ENCODE measurements around the gene TMEM165.

TMEM165 gene

DNA sequence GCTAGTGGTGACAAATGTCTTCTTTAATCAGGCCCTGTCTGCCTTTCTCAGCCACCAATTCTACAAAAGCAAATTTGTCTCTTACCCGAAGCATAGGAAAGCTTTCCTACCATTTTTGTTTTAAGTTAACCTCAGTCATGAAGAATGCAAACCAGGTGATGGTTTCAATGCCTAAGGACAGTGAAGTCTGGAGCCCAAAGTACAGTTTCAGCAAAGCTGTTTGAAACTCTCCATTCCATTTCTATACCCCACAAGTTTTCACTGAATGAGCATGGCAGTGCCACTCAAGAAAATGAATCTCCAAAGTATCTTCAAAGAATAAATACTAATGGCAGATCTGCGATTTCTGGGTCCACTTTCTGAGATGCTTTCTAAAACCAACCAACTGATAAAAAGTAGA lies 25.8 kb upstream of the TMEM165 start:
- DNase-seq = no peak

- DNase-seq = no peak
These were observed 23.5 kb upstream of the TMEM165 start for GRCh38 chr4:55372259-55372658.

- no peak for DNase-seq
These were observed 22.3 kb upstream of the TMEM165 start for GRCh38 chr4:55373461-55373860.

GRCh38 chr4:55376698-55377097 lies 19.1 kb upstream of the TMEM165 start:
- no peak for DNase-seq

DNA sequence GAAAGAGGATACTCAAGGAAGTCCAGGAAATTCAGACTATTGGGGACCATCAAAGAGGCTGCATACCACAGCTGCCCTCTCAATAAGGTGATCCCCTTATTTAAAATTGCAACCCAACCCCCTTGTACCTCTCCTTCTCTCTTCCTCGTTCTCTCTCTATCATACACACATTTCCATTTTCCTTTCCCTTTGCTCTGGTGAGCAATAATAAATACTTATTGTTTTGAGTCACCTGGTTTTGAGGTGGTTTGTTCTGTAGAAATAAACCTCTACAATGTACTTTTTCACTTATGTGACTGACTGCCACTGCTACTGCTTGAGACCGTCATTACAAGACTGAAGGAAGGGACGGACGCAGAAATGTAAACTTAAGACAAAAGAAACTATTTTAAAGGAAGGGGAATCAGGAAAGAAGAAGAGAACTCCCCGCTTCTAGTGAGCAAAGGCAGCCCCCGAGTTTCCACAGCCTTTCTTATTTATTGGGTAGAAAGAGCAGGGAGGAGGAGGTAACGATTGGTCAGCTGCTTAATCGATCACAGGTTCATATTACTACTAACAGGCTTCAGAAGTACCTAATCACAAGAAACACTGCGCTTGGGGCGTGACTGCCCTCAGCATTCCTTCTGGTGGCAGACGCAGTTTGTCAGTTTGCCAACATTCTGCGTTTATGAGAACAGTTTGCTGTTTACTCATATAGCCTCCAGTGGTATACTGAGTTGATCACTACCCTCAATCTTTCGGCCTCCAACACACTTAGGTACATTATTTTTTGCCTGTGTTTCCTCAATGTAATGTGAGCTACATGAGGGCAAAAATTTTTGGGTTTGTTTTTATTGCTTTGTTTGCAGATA lies 16.9 kb upstream of the TMEM165 start:
- no peak for DNase-seq

GRCh38 chr4:55380576-55380975 lies 15.2 kb upstream of the TMEM165 start:
- no peak for DNase-seq

DNA sequence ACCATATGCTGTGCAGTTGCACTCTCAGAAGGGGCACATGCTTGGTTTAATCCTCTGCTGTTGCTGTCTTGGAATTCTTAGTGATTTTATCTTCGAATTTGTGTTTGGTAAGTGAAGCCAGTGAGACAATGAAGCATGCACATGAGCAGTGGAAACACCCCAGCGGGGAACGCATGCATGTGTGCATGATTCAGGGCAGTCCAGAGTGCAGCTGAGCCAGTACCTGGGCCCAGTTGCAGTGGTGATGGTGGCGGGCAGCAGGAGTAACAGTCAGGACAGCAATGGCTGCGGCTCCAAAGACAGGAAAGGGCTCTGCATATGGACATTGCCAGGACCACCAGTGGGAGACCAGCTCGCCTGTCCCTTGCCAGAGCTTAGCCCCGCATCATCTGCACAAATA lies 14.3 kb upstream of the TMEM165 start:
- no peak for DNase-seq

DNA sequence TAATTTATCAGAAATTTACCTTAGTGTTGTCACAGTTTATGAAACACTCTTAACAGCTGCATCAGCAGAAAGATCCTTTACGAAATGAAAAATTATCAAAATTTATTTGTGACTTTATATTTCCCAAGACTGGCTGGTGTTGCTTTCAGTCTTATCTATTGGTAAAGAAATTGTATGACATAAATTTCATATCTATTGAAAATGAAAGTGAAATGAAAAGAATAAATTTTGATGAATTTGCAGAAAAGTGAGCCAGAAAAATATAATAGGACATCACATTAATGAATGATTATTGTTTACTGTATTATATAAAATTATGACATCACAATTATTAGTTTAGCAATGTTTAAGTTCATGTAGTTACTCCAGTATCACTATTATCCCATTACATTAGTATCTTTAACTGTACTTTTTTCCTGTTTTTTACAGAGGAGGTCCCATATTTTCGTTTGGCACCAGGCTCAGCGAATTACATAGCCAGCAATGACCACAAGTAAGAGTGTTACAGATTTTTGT lies 13.2 kb upstream of the TMEM165 start:
- DNase-seq = no peak

DNA sequence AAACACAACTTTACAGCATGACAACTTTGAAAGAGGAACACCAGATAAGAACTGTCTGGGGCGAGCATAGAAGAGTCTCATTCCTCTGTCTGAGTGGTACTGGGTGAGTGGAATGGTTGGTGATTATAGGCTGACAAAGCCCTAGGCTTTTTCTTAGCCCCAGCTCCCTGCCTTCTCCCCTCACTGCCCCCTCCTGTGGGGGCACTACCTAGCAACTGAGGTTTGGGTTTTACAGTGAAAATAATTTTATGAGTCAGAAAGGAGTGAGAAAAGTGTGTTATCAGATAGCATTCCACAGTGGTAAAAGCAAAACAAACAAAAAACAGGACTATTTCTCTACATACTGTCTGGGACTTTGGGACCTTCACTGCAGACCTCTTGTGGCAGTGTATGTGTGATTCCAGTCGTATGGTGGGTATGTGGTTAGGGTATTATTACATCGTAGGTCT lies 10.5 kb upstream of the TMEM165 start:
- no peak for DNase-seq

DNA sequence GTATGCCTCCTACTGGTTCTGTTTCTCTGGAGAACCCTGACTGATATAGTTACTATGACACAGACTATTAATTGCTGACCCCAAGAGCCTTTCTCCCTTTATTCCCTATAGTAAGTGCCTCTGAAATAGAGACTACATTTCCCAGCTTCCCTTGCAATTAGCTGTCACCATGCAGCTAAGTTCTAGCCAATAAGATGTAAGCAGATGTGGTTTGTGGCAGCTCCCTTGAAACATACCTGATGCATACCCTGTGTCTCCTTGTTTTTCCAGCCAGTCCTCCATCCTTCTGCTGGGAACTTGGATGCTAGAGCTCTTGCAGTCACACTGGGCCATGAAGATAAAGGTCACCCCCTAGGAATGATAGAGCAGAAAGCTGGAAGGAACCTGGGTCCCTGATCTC lies 9.7 kb upstream of the TMEM165 start:
- peak; percentile 26 for DNase-seq

- DNase-seq = no peak
These were observed 8.9 kb upstream of the TMEM165 start for GRCh38 chr4:55386840-55387239.

GRCh38 chr4:55393461-55394320 lies 2.1 kb upstream of the TMEM165 start:
- DNase-seq = peak; percentile 25

DNA sequence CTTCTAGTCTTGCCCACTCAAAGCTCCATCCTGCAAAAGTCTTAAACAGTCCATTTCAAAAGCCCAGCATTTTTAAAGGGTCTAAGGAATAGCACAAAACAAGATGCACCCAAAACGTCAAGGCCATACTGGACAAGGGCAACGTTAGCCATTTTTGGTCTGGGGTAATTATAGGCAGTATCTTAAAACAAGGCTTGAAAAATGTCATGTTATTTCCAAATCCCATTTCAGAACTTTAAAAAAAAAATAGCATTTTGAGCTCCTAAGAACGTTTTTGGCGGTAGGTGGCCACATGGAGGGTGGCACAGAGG lies 584 bp upstream of the TMEM165 start:
- DNase-seq = no peak

- DNase-seq = no peak
These were observed 760 bp downstream of the TMEM165 start for GRCh38 chr4:55396308-55397125.

DNA sequence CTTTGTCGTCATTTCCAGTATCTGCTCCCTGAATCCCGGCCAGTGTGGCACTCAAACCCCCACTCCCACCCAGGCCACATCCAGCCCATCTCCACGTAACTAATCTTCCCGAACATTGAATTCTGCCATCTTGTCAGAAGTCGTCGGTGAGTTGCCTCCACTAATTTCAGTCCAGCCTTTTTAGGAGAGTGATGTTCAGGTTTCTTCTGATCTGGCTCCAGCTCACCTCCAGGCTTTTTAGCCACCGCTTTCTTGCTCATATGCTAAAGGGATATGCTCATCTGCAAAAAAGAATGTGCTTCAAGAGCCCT lies 1.3 kb downstream of the TMEM165 start:
- no peak for DNase-seq

- no peak for DNase-seq
These were observed 2.0 kb downstream of the TMEM165 start for GRCh38 chr4:55397520-55398321.

- no peak for DNase-seq
These were observed 2.7 kb downstream of the TMEM165 start for GRCh38 chr4:55398461-55398860.

DNA sequence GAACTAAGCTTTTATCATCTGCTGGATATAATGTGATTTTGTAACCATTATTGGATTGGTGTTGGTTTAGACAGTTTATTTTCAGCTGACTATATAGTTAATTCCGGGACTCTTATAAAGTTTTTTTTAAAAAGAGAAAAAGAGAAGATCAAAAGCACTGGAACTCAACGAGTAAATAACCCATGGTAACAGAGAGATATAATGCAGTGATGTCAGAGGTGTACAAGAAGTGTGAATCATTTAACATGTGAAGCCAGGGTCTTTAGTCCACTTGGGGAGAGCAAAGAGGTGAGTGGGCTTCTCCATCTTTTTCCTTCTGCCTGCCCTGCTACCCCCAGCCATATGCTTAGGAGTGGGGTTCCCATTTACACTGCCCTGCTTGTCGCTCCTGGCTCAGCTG lies 3.2 kb downstream of the TMEM165 start:
- no peak for DNase-seq

GRCh38 chr4:55399581-55399980 lies 3.8 kb downstream of the TMEM165 start:
- no peak for DNase-seq

- no peak for DNase-seq
These were observed 9.3 kb downstream of the TMEM165 start for GRCh38 chr4:55405073-55405472.

GRCh38 chr4:55406545-55406944 lies 10.8 kb downstream of the TMEM165 start:
- no peak for DNase-seq

DNA sequence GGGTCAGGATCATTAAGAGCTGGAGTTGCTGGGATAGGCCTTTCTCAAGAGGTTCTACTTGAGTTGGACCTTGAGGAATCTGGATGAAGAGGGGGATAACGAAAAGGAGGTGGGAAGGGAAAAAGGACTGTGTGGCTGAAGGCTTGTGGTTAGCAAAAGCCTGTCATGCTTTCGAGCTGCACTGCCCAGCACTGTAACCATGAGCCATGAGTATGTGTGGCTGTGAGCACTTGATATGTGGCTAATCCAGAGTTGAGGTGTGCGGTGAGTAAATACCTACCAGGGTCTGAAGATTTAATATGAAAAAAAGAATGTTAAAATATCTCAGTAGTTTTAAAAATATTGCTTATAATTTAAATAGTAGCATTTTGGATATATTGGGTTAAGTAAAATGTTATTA lies 11.4 kb downstream of the TMEM165 start:
- no peak for DNase-seq

Data from SHP77 treated with DMSO at 0.1 percent for 48 hours (cell line).